ENCODE measurements around the gene SLC10A2.

GRCh38 chr13:103002279-103002678 is 63.9 kb downstream of the SLC10A2 start:
- TF ChIP-seq CTCF (conservative IDR thresholded peaks at IDR 0.05 in 1 of 2, IDR thresholded peaks at IDR 0.05 in 1 of 2; ENCODE audit: extremely low read depth in 1 of 2, insufficient read depth in 1 of 2, low read depth in 1 of 2, low read length in 2 of 2) (no peak), EZH2 (IDR thresholded peaks at IDR 0.05; ENCODE audit: borderline replicate concordance, low read length) (no peak)
